OCI-M2 (cell line): ENCODE measurements around the gene WNT8B.

Experiments used
- DNase-seq: peaks from one replicate; lab custom pipeline; 2025; ENCODE audit not compliant: unreplicated experiment; lab: John Stamatoyannopoulos, UW

WNT8B gene

DNA sequence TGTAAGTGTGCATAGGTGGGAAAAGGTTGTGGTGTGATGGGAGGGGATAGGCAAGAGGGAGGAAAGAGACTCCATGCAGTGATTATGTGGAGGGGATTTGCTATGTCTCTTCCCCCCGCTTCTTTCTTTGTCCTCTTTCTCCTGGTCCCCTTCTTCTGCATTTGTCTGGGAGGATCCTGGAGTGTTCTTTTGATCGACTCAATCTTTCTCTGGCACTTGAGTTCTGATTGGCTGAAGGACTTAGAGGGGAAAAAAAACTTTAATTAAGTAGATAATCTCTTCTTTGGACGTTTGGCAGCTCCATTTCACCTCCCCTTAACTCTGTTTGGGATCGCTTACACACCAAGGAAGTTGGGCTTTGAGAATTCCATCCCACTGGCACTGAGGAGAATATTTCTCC is at the start of gene WNT8B:
TSS of gene WNT8B (plus strand) at position 301 of the 400 bp plus-strand sequence. CDS start 160 bp downstream, outside the sequence.
- no peak for DNase-seq

DNA sequence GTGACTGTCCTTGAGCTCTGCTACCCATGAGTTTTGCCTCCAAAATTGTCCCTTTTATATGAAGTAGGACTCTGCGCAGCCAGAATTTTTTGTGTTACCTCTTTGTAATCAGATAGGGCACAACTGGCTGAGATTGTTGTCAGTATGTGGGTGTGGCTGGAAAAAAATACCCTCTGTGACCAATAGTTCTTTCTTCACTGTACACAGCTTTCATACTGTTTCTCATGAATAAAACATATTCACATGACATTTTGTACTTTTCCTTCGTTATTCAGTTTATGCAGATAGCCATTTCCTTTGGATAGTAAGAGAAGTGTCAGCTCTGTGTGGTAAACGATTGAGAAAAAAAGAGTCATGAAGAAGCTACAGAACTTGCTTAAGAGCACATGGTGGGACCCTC is 49.6 kb upstream of the WNT8B start:
- DNase-seq: no peak

- no peak for DNase-seq
Measured at GRCh38 chr10:100419911-100420449, 42.8 kb upstream of the WNT8B start.

- no peak for DNase-seq
Measured at GRCh38 chr10:100427374-100427773, 35.4 kb upstream of the WNT8B start.

DNA sequence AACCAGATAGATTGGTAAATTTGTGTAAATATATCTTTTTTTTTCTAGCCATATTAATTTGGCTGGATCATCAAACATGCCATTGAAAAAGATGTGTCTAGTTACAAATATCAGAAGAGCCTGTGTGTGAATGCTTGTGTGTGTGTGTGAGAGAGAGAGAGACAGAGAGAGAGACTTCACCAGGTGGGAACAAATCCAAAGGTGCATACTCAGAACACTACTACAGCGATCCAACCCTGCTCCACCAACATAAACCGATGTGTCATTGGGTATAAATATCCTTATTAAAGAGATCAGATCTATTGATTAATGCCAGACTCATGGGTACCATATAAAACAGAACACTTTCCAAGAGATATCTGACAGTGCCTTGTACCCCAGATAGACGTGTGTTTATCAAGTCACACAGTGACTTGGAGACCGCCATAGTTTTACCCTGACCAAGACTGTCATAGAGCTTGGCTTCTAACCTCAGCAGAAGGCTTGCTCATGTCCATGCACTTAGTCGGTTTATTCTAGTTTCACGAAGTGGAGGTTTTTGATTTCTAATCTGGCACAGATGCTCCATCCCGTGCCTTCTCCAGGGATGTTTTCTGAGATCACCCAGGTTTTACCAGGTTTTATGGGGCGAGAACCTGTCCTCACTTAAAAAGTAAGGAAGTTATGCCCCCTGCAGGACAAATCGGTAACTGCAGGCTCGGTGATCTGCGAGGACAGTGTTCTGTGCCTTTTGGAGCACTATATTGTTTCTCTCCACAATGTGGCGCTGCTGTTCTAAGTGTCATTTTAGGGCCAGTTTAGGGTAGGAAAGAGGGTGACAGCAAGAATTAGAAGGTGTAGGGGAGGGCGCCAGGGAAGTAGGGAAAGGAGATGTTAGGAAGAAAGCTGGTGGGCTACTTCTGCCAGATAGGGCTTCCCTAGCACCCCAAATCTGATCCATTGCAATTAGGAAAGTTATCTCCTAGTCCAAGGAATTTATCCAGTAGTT is 29.3 kb upstream of the WNT8B start:
- peak; percentile 88 for DNase-seq

DNA sequence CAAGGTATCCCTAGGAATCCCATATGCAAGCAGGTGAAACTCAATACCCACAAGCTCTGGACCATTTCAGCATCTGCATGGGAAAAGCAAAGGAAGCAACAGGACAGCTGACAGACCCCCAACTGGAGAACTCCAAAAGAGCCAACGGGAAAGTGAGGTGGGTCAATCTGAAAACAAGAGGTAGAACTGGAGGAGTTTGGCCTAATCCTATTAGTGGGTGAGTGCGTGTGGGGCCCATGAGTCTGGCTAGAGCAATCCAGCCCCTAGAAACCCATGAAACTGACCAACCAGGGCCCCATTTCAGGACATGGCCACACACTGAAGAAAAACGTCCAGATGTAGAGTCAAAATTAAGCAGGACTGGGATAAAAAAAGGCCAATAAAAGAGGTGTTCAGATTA is 26.6 kb upstream of the WNT8B start:
- DNase-seq: no peak

DNA sequence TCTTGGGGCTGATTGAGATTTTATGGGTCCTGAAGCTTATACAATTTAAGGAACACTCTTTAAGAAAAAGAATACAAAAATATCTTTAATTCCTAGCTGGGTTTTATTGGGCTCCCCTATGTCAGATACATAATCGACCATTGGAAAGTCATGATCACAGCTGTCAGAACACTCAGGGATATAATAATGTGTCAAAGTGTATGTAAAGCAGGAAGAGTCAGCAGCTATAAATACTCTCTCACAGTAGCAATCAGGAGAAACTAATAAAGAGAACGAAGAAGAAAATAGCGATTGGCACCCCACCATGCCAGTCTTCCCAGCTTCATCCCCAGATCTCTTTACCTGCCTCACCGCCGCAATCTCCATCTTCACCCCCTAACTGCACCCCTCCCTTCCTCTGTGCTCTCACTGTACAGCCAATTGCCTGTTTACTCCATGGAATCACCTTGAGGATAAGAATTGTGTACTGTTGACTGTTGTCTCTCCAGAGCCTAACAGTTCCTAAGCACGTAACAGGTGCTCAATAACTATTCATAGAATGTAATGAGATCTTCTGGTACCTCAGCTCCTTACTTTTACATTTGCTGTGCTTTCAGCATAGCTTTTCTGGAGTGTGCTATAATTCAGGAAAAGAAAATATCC is 24.0 kb upstream of the WNT8B start:
- no peak for DNase-seq

DNA sequence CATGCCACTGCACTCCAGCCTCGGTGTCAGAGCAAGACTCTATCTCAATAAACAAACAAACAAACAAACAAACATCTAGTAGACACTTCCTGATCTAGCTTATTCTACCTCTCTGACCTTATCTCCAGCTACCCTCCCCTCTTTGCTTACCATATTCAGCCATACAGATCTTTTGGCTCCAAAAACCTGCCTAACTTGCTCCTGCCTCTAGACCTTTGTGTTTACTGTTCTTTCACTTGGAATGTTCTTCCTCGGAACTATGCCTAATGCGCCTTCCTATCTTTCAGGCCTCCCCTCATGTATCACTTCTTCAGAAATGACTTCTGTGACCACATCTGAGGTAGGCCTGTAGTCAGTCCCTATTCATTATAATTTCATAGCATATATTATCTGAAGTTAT is 20.3 kb upstream of the WNT8B start:
- no peak for DNase-seq

DNA sequence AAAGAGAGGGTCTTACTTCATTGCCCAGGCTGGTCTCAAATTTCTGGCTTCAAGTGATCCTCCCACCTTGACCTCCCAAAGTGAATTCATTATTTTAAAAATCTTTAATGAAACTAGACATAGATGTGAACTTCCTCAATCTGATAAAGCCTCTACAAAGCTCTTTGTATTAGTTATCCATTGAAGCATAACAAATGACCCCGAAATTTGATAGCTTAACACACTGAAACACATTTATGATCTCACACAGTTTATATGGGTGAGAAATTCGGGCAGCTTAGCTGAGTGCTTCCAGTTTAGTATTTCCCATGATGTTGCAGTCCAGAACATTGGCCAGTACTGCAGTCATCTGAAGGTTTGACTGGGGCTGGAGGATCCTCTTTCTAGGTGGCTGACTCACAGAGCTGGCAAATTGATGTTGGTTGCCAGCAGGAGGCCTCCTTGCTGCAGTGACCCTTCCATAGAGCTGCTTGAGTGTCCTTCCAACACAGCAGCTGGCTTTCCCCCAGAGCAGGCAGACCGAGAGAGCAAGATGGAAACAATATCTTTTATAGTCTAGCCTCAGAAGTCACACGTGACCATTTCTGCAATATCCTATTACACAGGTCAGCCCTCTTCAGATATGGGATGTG is 16.6 kb upstream of the WNT8B start:
- no peak for DNase-seq

DNA sequence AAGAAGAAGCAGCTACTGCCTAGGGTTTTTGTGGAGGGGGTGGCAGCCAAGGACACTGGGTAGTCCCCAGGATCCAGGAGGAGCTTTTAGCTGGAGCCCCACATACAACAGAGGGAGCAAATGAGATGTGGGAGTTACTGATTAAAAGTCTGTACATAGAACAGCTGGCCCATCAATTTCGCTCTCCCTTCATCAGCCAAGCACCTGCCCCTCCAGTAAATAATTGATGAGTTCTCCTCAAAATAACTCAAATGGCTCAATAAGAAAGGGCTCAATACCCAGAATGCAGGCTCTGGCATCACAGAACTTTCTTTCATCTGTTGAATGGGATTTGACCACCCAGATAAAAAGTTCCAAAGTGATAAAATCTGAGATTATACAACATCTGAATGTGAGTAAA is 15.1 kb upstream of the WNT8B start:
- DNase-seq: no peak

- DNase-seq: no peak
Measured at GRCh38 chr10:100448951-100449350, 13.9 kb upstream of the WNT8B start.

DNA sequence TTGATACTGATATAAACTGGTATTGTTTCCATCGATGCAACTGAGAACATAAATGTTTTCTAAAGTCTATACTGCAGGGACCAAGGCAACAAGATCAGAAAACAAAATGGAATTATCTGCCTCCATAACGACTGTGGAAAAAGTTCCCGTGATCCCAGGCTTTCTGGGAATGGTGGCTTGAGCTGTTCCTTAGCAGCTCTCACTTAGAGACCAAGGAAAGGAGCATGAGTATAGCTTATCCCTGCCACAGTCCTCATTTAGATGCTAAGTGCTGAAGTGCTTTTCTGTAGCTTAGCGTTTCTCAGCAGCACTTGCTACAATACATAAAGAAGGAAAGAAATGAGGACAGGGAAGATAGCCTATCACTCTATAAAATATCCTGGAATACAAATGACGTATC is 5.5 kb downstream of the WNT8B start:
- no peak for DNase-seq

GRCh38 chr10:100468978-100469377 is 6.2 kb downstream of the WNT8B start:
- DNase-seq: no peak

DNA sequence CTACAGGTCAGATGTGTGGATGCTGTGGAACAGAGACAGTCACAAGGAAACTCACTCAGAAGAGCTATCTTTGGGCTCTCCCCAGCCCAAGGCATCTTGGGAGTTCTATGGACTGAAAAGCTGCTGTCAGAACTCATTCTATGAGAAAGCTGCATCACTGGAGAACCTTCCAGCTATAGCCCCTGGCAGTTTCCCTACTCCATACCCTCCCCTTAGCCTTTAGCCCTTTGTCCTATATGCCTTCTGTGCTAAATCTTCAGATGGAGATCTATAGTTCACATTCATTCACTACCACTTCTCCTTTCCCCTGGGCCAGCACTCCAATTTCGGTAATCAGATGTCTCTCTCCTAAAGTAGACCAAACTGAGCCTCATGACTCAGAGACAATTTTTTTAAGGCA is 6.9 kb downstream of the WNT8B start:
- DNase-seq: no peak

GRCh38 chr10:100470367-100470766 is 7.6 kb downstream of the WNT8B start:
- DNase-seq: no peak

GRCh38 chr10:100477970-100478369 is 15.2 kb downstream of the WNT8B start:
- no peak for DNase-seq

- DNase-seq: no peak
Measured at GRCh38 chr10:100479037-100479436, 16.2 kb downstream of the WNT8B start.

DNA sequence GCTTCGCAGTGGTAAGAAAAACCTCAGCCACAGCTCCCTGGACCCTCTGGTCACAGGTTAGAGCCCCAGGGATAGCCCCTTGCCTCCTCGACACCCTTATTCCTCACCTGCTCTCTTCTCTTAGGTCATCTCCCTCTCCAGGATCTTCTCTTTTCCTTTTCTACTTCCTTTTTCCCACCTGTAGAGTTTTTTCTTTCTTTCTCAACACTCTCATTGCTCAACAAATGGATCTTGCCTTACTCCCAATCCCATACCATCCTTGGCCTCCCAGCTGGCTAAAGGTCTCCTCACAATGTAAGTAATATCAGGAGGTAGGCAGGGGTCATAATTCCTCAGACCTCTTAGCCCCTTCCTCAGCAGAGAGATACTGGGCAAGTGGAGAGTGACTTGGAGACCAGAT is 17.2 kb downstream of the WNT8B start:
- DNase-seq: no peak

- DNase-seq: peak; percentile 49
Measured at GRCh38 chr10:100481462-100482081, 18.8 kb downstream of the WNT8B start.

DNA sequence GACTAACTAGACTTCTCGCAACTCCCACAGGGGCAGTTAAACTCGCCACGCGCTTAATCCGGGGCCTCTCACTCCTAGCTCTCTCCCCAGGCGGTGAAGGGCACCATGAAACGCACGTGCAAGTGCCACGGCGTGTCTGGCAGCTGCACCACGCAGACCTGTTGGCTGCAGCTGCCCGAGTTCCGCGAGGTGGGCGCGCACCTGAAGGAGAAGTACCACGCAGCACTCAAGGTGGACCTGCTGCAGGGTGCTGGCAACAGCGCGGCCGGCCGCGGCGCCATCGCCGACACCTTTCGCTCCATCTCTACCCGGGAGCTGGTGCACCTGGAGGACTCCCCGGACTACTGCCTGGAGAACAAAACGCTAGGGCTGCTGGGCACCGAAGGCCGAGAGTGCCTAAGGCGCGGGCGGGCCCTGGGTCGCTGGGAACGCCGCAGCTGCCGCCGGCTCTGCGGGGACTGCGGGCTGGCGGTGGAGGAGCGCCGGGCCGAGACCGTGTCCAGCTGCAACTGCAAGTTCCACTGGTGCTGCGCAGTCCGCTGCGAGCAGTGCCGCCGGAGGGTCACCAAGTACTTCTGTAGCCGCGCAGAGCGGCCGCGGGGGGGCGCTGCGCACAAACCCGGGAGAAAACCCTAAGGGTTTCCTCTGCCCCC is 19.5 kb downstream of the WNT8B start:
- peak; percentile 48 for DNase-seq

- no peak for DNase-seq
Measured at GRCh38 chr10:100482834-100483185, 20.0 kb downstream of the WNT8B start.
